HCT116 (cell line): ENCODE data around the gene CREBBP. TPM values are rescaled to one million over a fixed set of nuclear protein-coding genes. Genes with fewer than 3 reads are reported as not detected.

Experiments used
- ATAC-seq: fragments of 200-7000 bp; cut with Tn5 transposase; 2 replicates; pipeline ENCODE4 v1.9.1; 2020; ENCODE audit warnings: mild to moderate bottlenecking, moderate library complexity
- BruUV-seq: library from RNA; stranded (reverse); fragments of 400-500 nt; replicated peaks from 2 replicates; lab custom pipeline; 2021; lab: Mats Ljungman, UMichigan
- CTCF ChIA-PET: fragments of 300-600 bp; sonication (Branson Sonifier 250); formaldehyde crosslinking; loops from one replicate; lab custom pipeline; 2021; ENCODE audit warnings: antibody characterized with exemption; lab: Charles Lee
- POLR2A ChIA-PET: fragments of 300-600, 350-600 bp; sonication (Branson Sonifier 250); formaldehyde crosslinking; loops from one replicate; lab custom pipeline; 2021; ENCODE audit warnings: antibody characterized with exemption; lab: Charles Lee
- RAD21 ChIA-PET, 2 experiments: fragments of 300-600 bp; sonication (Branson Sonifier 250); formaldehyde crosslinking; loops; one replicate each; lab custom pipeline; 2023; ENCODE audit warnings: low total read pairs in 2 of 2; ENCODE audit not compliant: uncharacterized antibody in 2 of 2, unreplicated experiment in 2 of 2, low non-redundant PET in 1 of 2; lab: Charles Lee
- DNase-seq: peaks from one replicate; pipeline ENCODE4 v3.0.0-alpha.2; 2010; ENCODE audit warnings: low read depth, low spot score
- H2AFZ ChIP-seq: fragments of 200-600 bp; shearing (Covaris generic), sonication (generic); 2 replicates; pipeline ENCODE4 v1.6.1; 2017; ENCODE audit warnings: low read depth, mixed run types, mixed read lengths, antibody characterized with exemption, low read length; ENCODE audit not compliant: poor library complexity, severe bottlenecking
- H3K27ac ChIP-seq: 2 replicates; pipeline ENCODE4 v1.5.1; 2012; ENCODE audit warnings: low read depth, low read length
- H3K27me3 ChIP-seq: fragments of 200-600 bp; sonication (generic); 2 replicates; pipeline ENCODE4 v1.6.1; 2016; ENCODE audit warnings: mixed run types, low read length, mixed read lengths; ENCODE audit not compliant: insufficient read depth
- H3K36me3 ChIP-seq, 2 experiments: fragments of 200-500 bp in 1 of 2; fragments of 200-600 bp in 1 of 2; sonication (Bioruptor generic) in 1 of 2; sonication (generic) in 1 of 2; 2 replicates each; pipeline versions ENCODE4 v1.5.1 to v1.6.1; 2014 to 2016; ENCODE audit warnings: low read length in 2 of 2, inconsistent platforms in 1 of 2, mixed read lengths in 1 of 2, mixed run types in 1 of 2; ENCODE audit not compliant: insufficient read depth in 2 of 2, control insufficient read depth in 1 of 2
- H3K4me1 ChIP-seq, 2 experiments: fragments of 200-600 bp in 1 of 2; sonication (generic) in 1 of 2; 2 replicates each; pipeline versions ENCODE4 v1.5.1 to v1.6.1; 2012 to 2017; ENCODE audit warnings: low read length in 2 of 2, inconsistent platforms in 1 of 2, mild to moderate bottlenecking in 1 of 2, mixed read lengths in 1 of 2, mixed run types in 1 of 2, moderate library complexity in 1 of 2; ENCODE audit not compliant: insufficient read depth in 2 of 2, control insufficient read depth in 1 of 2
- H3K4me2 ChIP-seq: fragments of 200-600 bp; sonication (generic); 2 replicates; pipeline ENCODE4 v1.6.1; 2017; ENCODE audit warnings: mixed run types, low read length, mixed read lengths
- H3K4me3 ChIP-seq, 2 experiments: fragments of 200-600 bp in 1 of 2; sonication (generic) in 1 of 2; replicated peaks in 1 of 2; 2 replicates each; pipeline ENCODE4 v1.5.1; 2011 to 2016; ENCODE audit warnings: low read length in 2 of 2, control low read depth in 1 of 2, low read depth in 1 of 2, mild to moderate bottlenecking in 1 of 2, mixed read lengths in 1 of 2, mixed run types in 1 of 2
- H3K79me2 ChIP-seq: fragments of 200-600 bp; sonication (generic); 2 replicates; pipeline ENCODE4 v1.6.1; 2017; ENCODE audit warnings: mild to moderate bottlenecking, mixed run types, low read length, moderate library complexity, mixed read lengths; ENCODE audit not compliant: insufficient read depth
- H3K9ac ChIP-seq: fragments of 200-600 bp; sonication (generic); 2 replicates; pipeline ENCODE4 v1.6.1; 2016; ENCODE audit warnings: low read length, mixed read lengths
- H3K9me2 ChIP-seq: fragments of 200-600 bp; sonication (generic), shearing (Covaris generic); 2 replicates; pipeline ENCODE4 v1.6.1; 2017; ENCODE audit warnings: mixed run types, mild to moderate bottlenecking, moderate library complexity; ENCODE audit not compliant: insufficient read depth
- H3K9me3 ChIP-seq, 2 experiments: fragments of 200-500 bp in 1 of 2; fragments of 200-600 bp in 1 of 2; sonication (Bioruptor generic) in 1 of 2; sonication (generic) in 1 of 2; 2 replicates each; pipeline ENCODE4 v1.6.1; 2014 to 2017; ENCODE audit warnings: low read length in 2 of 2, mixed read lengths in 2 of 2, inconsistent platforms in 1 of 2, low read depth in 1 of 2, mild to moderate bottlenecking in 1 of 2, mixed run types in 1 of 2, moderate library complexity in 1 of 2; ENCODE audit not compliant: control insufficient read depth in 1 of 2, insufficient read depth in 1 of 2
- H4K20me1 ChIP-seq: fragments of 200-600 bp; sonication (generic), shearing (Covaris generic); 2 replicates; pipeline ENCODE4 v1.6.1; 2017; ENCODE audit warnings: mixed run types, mild to moderate bottlenecking, moderate library complexity; ENCODE audit not compliant: insufficient read depth
- ATF3 ChIP-seq: IDR thresholded peaks from 2 replicates; pipeline ENCODE4 v1.6.1; 2012
- FOSL1 ChIP-seq: IDR thresholded peaks from 2 replicates; pipeline ENCODE4 v1.6.1; 2012; ENCODE audit warnings: low read depth
- JUND ChIP-seq: IDR thresholded peaks from 2 replicates; pipeline ENCODE4 v1.6.1; 2012
- POLR2A ChIP-seq: IDR thresholded peaks from 2 replicates; pipeline ENCODE4 v1.7.0; 2011; ENCODE audit warnings: borderline replicate concordance; ENCODE audit not compliant: insufficient read depth, insufficient read length; ENCODE audit errors: extremely low read depth
- RAD21 ChIP-seq: IDR thresholded peaks from 2 replicates; pipeline ENCODE4 v1.6.1; 2012; ENCODE audit warnings: low read depth, mild to moderate bottlenecking
- SIN3A ChIP-seq: IDR thresholded peaks from 2 replicates; pipeline ENCODE4 v1.6.1; 2012; ENCODE audit warnings: low read depth
- SP1 ChIP-seq: IDR thresholded peaks from 2 replicates; pipeline ENCODE4 v1.6.1; 2012; ENCODE audit warnings: low read depth
- TCF7L2 ChIP-seq: IDR thresholded peaks from 2 replicates; pipeline ENCODE4 v1.7.0; 2011; ENCODE audit warnings: borderline replicate concordance, inconsistent platforms; ENCODE audit not compliant: insufficient read depth, insufficient read length; ENCODE audit errors: extremely low read depth
- ZNF274 ChIP-seq: fragments of 200-500 bp; sonication (Bioruptor generic); IDR thresholded peaks from 2 replicates; pipeline ENCODE4 v1.6.1; 2014; ENCODE audit warnings: mild to moderate bottlenecking, low read depth, low read length, inconsistent platforms
- intact Hi-C: fragments of 100-400 bp; cut with micrococcal nuclease; formaldehyde crosslinking; loops from 2 replicates; pipeline ENCODE4 v1.10.0; 2022
- total RNA-seq: library from RNA; stranded (reverse); gene quantifications from one replicate; pipeline ENCODE4 v1.2.1, GENCODE V29; 2021; ENCODE audit not compliant: unreplicated experiment
- TF ChIP-seq, protein P1 (sequence below): IDR thresholded peaks from 2 replicates; pipeline ENCODE4 v1.6.1; 2011; ENCODE audit warnings: mild to moderate bottlenecking, low read length, moderate library complexity; ENCODE audit not compliant: insufficient replicate concordance; ENCODE audit errors: extremely low read depth

Gene CREBBP
- total RNA-seq, 1 experiment from 2014 or later, result 42.7 TPM

DNA sequence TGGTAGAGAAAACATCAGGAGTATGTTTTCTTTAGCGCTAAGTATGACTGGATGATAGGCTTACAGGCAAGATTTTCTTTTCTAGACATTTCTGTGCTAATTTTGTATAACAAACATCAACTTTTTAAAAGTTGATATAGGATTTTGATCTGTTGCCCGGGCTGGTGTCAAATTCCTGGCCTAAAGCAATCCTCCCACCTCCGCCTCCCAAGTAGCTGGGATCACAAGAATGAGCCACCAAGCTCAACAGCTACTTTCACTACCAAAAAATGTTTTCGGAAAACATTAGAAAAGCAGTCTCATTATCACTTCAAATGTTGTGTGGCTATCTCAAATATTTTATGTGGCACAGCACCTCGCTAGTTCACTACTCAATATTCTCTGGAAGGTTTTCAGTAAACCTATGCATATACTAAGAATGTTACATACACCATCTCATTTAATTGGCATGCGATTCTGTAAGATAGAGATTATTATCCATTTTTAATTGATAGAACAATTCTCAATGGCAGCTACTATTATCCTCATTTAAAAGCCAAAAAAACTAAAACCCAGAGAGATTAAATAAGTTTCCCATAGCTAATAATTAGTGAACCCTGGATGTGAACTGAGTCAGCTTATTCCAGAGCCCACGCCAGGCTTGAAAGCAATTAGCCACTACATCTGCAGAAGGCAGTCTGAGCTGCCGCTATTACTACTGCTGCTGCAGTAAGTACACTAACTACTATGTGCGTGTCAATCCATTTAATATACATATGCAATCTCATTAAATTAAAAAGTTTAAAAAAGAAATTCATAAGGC is 41.7 kb downstream of the CREBBP start:
- Histone ChIP-seq H3K27me3 (no peaks in the 10 kb centered on the region), H3K79me2 (peaks cover 94% of the 10 kb centered on the region)
- POLR2A ChIA-PET, result no interaction called here

More for the DNA sequence above, 41.7 kb downstream of the CREBBP start:
- Histone ChIP-seq H3K9me3 (peaks cover 0 to 2% of the 10 kb centered on the region in 2 experiments; a peak in 1 of 4 replicates), H2AFZ (no peak overlapping the region), H3K9ac (no peak overlapping the region), H3K36me3 (no peaks in the 10 kb centered on the region), H3K4me2 (no peak overlapping the region), H3K27ac (no peak overlapping the region), H3K4me3 (no peak overlapping the region), H3K9me2 (no peaks in the 10 kb centered on the region), H3K4me1 (no peaks in the 10 kb centered on the region; a peak in 1 of 4 replicates), H4K20me1 (peaks cover 9% of the 10 kb centered on the region; the same call in 1 of the 2 replicates)
- ChIA-PET RAD21 (no interaction called here), CTCF (no interaction called here)
- DNase-seq, result no peak
- TF ChIP-seq SP1 (no peak), ATF3 (no peak), FOSL1 (no peak), SIN3A (no peak), RAD21 (no peak), ZNF274 (no peak), TCF7L2 (no peak), POLR2A (no peak), JUND (no peak)
- TF ChIP-seq, protein P1, sequence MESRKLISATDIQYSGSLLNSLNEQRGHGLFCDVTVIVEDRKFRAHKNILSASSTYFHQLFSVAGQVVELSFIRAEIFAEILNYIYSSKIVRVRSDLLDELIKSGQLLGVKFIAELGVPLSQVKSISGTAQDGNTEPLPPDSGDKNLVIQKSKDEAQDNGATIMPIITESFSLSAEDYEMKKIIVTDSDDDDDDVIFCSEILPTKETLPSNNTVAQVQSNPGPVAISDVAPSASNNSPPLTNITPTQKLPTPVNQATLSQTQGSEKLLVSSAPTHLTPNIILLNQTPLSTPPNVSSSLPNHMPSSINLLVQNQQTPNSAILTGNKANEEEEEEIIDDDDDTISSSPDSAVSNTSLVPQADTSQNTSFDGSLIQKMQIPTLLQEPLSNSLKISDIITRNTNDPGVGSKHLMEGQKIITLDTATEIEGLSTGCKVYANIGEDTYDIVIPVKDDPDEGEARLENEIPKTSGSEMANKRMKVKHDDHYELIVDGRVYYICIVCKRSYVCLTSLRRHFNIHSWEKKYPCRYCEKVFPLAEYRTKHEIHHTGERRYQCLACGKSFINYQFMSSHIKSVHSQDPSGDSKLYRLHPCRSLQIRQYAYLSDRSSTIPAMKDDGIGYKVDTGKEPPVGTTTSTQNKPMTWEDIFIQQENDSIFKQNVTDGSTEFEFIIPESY, result no peak
- no TSS peak for BruUV-seq
- intact Hi-C loops, result no loop called here
- ATAC-seq, result no peak
